Measurements from ENCODE around the gene CPEB3. TPM values are rescaled to one million over a fixed set of nuclear protein-coding genes. Genes with fewer than 3 reads are reported as not detected.

Gene CPEB3
- total and polyA plus RNA-seq, 9 of the 15 experiments (the other 6 are each of a cell fraction or from before 2014, with no cell fraction given), result 0.15 to 1.2 (median 0.51) TPM

DNA sequence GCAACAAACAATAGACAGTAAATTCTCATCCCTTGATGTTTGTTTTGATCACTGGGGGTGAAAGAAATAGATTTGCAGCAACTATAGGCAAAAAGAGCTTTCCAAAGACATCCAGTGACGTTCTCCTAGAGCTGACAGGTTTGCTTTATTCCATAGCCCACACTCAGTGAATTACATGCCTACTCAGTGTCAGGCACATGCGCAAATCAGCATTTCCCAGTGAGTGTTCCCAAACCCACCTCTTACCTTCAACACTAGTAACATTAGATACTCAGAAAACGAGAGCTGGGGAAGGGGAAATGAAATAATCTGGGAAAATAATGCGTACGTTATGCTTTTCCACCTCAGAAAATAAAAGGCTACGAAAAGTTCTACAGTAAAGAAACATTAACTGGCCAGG lies 144.1 kb downstream of the CPEB3 start:
- no peak overlapping the region for H3K9ac ChIP-seq (ENCODE audit: insufficient read depth in 1 of 2, low read depth in 2 of 2, low read length in 2 of 2)
- no peaks in the 10 kb centered on the region for H4K20me1 ChIP-seq (replicated peaks; ENCODE audit: control insufficient read depth, insufficient read depth, low read length)
- H2AFZ ChIP-seq (ENCODE audit: low read depth, low read length), result no peak overlapping the region
- no peaks in the 10 kb centered on the region for H3K9me3 ChIP-seq (replicated peaks; ENCODE audit: control insufficient read depth, insufficient read depth, low read depth, low read length)
- no peak for DNase-seq (ENCODE audit: extremely low read depth in 1 of 4, low spot score in 3 of 4)
- TF ChIP-seq, protein P1, sequence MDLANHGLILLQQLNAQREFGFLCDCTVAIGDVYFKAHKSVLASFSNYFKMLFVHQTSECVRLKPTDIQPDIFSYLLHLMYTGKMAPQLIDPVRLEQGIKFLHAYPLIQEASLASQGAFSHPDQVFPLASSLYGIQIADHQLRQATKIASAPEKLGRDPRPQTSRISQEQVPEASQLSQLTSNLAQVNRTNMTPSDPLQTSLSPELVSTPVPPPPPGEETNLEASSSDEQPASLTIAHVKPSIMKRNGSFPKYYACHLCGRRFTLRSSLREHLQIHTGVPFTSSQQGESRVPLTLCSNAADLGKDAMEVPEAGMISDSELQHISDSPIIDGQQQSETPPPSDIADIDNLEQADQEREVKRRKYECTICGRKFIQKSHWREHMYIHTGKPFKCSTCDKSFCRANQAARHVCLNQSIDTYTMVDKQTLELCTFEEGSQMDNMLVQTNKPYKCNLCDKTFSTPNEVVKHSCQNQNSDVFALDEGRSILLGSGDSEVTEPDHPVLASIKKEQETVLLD (IDR thresholded peaks at IDR 0.05), result no peak
- TF ChIP-seq MEF2A (IDR thresholded peaks at IDR 0.05; ENCODE audit: control insufficient read depth, low read depth, low read length), result no peak
- TF ChIP-seq, protein P2, sequence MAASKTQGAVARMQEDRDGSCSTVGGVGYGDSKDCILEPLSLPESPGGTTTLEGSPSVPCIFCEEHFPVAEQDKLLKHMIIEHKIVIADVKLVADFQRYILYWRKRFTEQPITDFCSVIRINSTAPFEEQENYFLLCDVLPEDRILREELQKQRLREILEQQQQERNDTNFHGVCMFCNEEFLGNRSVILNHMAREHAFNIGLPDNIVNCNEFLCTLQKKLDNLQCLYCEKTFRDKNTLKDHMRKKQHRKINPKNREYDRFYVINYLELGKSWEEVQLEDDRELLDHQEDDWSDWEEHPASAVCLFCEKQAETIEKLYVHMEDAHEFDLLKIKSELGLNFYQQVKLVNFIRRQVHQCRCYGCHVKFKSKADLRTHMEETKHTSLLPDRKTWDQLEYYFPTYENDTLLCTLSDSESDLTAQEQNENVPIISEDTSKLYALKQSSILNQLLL (CRISPR knock-in tag; IDR thresholded peaks at IDR 0.05; ENCODE audit: borderline replicate concordance), result no peak
- no peak for TF ChIP-seq TEAD1 (CRISPR knock-in tag; IDR thresholded peaks at IDR 0.05)
- no peak for TF ChIP-seq ZNF830 (CRISPR knock-in tag; IDR thresholded peaks at IDR 0.05)
- H3K4me3 ChIP-seq, result no peak overlapping the region
- no peak for FAIRE-seq
- no peaks in the 10 kb centered on the region for H3K79me2 ChIP-seq (ENCODE audit: control insufficient read depth, insufficient read depth, low read length)
- no peak for ATAC-seq
- no peaks in the 10 kb centered on the region for H3K36me3 ChIP-seq (ENCODE audit: control insufficient read depth, insufficient read depth, low read length)
- H3K4me1 ChIP-seq (replicated peaks in 1 of 2; ENCODE audit: control insufficient read depth in 2 of 2, insufficient read depth in 2 of 2, low read length in 2 of 2), result no peaks in the 10 kb centered on the region
- ChIA-PET CTCF (ENCODE audit: low intra/inter-chr PET ratio) (no interaction called here), POLR2A (no interaction called here)
- 50% methylated on average over 6 of the region's 6 CpGs for WGBS (ENCODE audit: insufficient coverage, low coverage, missing lambda C conversion rate)
- H3K27me3 ChIP-seq (ENCODE audit: control insufficient read depth in 2 of 2, insufficient read depth in 2 of 2, low read length in 2 of 2), result no peaks in the 10 kb centered on the region
- intact Hi-C loops (cut with micrococcal nuclease) (no loop called here), in situ Hi-C loops (cut with MboI) (no loop called here)
- BruUV-seq (replicated peaks), result no TSS peak
- no peak overlapping the region for H3K27ac ChIP-seq (ENCODE audit: extremely low read depth, low read depth, low read length)
- no peaks in the 10 kb centered on the region for H3K9me1 ChIP-seq (ENCODE audit: control insufficient read depth, insufficient read depth, low read length)
- no peak overlapping the region for H3K4me2 ChIP-seq (ENCODE audit: insufficient read depth, low read length)

Measured in K562 (cell line).